BJ (cell line): ENCODE results near the gene TMEM222. TPM values are rescaled to one million over a fixed set of nuclear protein-coding genes. Genes with fewer than 3 reads are reported as not detected.
"Not testable (repeated sequence)": the region's sequence is repeated elsewhere in the genome, so short reads cannot be mapped to it uniquely, and the experiment has no call there.

ENCODE experiments used
- CTCF ChIA-PET: fragments of 350-600 bp; formaldehyde crosslinking; extraction: SDS; loops from one replicate; lab custom pipeline; 2021; ENCODE audit warnings: antibody characterized with exemption, inconsistent platforms; lab: Yijun Ruan, JAX
- POLR2A ChIA-PET: fragments of 300-600 bp; sonication (Branson Sonifier 250); formaldehyde crosslinking; extraction: SDS; loops from one replicate; lab custom pipeline; 2021; ENCODE audit warnings: antibody characterized with exemption; lab: Charles Lee
- DNase-seq: peaks from one replicate; pipeline ENCODE4 v3.0.0-alpha.2; 2011; ENCODE audit warnings: low read depth
- H3K27me3 ChIP-seq: 2 replicates; pipeline ENCODE4 v1.6.0; 2011; ENCODE audit warnings: low read length; ENCODE audit not compliant: control insufficient read depth, insufficient read depth
- H3K36me3 ChIP-seq: 2 replicates; pipeline ENCODE4 v1.5.1; 2011; ENCODE audit warnings: low read length; ENCODE audit not compliant: control insufficient read depth, insufficient read depth
- H3K4me3 ChIP-seq: 2 replicates; pipeline ENCODE4 v1.5.1; 2011; ENCODE audit warnings: low read depth, mild to moderate bottlenecking, control low read depth, low read length
- CTCF ChIP-seq: IDR thresholded peaks from 2 replicates; pipeline ENCODE4 v1.5.1; 2011; ENCODE audit warnings: low read depth, mild to moderate bottlenecking, control low read depth, inconsistent platforms, low read length, moderate library complexity; ENCODE audit not compliant: insufficient read depth
- polyA plus RNA-seq: library from polyadenylated mRNA; depleted of rRNA; stranded (reverse); fragments of >200 nt; gene quantifications from 2 replicates; pipeline ENCODE4 v1.2.3, GENCODE V29; 2011

Gene TMEM222
- polyA plus RNA-seq, 1 experiment, result 76.2 TPM

- ChIA-PET POLR2A (no interaction called here), CTCF (interaction anchor here (0.7 to 9.8 kb wide), 9 partner anchors 11 to 241 kb away, joined by 3 to 164 read pairs (median 8); no protein-coding TSS in a partner anchor)
- Histone ChIP-seq H3K27me3 (no peaks in the 10 kb centered on the region), H3K36me3 (peaks cover 5% of the 10 kb centered on the region), H3K4me3 (no peak overlapping the region)
- TF ChIP-seq CTCF, result no peak
- DNase-seq, result no peak
Measured at GRCh38 chr1:27285274-27285660, 36.7 kb upstream of the TMEM222 start.

- H3K27me3 ChIP-seq, POLR2A ChIA-PET, DNase-seq, H3K4me3 ChIP-seq, H3K36me3 ChIP-seq: not testable (repeated sequence)
- CTCF ChIA-PET, result interaction anchor here (0.7 to 9.8 kb wide), 9 partner anchors 10 to 241 kb away, joined by 3 to 164 read pairs (median 8); no protein-coding TSS in a partner anchor
Measured at GRCh38 chr1:27285821-27286220, 36.1 kb upstream of the TMEM222 start.

GRCh38 chr1:27289125-27289524 lies 32.8 kb upstream of the TMEM222 start:
- H3K27me3 ChIP-seq, POLR2A ChIA-PET, DNase-seq, H3K36me3 ChIP-seq, H3K4me3 ChIP-seq, CTCF ChIA-PET: not testable (repeated sequence)

GRCh38 chr1:27290581-27290980 lies 31.4 kb upstream of the TMEM222 start:
- CTCF ChIA-PET, result interaction anchor here (13.7 kb wide), 1 partner anchor 190 kb away, joined by 147 read pairs; no protein-coding TSS in a partner anchor
- no peak for TF ChIP-seq CTCF

GRCh38 chr1:27292106-27292505 lies 29.9 kb upstream of the TMEM222 start:
- H3K4me3 ChIP-seq, result no peak overlapping the region
- ChIA-PET POLR2A (no interaction called here), CTCF (interaction anchor here (13.7 to 18.3 kb wide), 2 partner anchors 106 to 191 kb away, joined by 147 to 353 read pairs; no protein-coding TSS in a partner anchor)
- H3K27me3 ChIP-seq, result no peaks in the 10 kb centered on the region
- TF ChIP-seq CTCF, result no peak
- DNase-seq, result no peak
- H3K36me3 ChIP-seq, result peaks cover 9% of the 10 kb centered on the region

More at GRCh38 chr1:27290581-27290980, 31.4 kb upstream of the TMEM222 start:
- no peaks in the 10 kb centered on the region for H3K27me3 ChIP-seq
- DNase-seq, result no peak
- H3K4me3 ChIP-seq, result no peak overlapping the region
- POLR2A ChIA-PET, result no interaction called here
- H3K36me3 ChIP-seq, result peaks cover 9% of the 10 kb centered on the region

GRCh38 chr1:27293915-27294314 lies 28.0 kb upstream of the TMEM222 start:
- no peak for TF ChIP-seq CTCF
- POLR2A ChIA-PET, result no interaction called here
- Histone ChIP-seq H3K27me3 (no peaks in the 10 kb centered on the region), H3K4me3 (no peak overlapping the region), H3K36me3 (peaks cover 10% of the 10 kb centered on the region)
- CTCF ChIA-PET, result interaction anchor here (0.8 to 18.3 kb wide), 12 partner anchors 9 to 312 kb away, joined by 3 to 353 read pairs (median 6); partner anchors contain the start of genes AHDC1 and MAP3K6
- no peak for DNase-seq
